K562 (cell line): ENCODE measurements around the gene LPIN2. TPM values are rescaled to one million over a fixed set of nuclear protein-coding genes. Genes with fewer than 3 reads are reported as not detected.

Source experiments
- ATAC-seq: fragments of 200-7000 bp; cut with Tn5 transposase; 3 replicates; pipeline ENCODE4 v1.9.1; 2020; ENCODE audit warnings: moderate library complexity
- BruUV-seq: library from RNA; stranded (reverse); fragments of 400-500 nt; replicated peaks from 2 replicates; lab custom pipeline; 2021; lab: Mats Ljungman, UMichigan
- CTCF ChIA-PET: fragments of 300-600 bp; formaldehyde crosslinking; extraction: SDS; loops from one replicate; lab custom pipeline; 2021; ENCODE audit warnings: low intra/inter-chr PET ratio; lab: Yijun Ruan, JAX
- POLR2A ChIA-PET: fragments of 300-600, 350-650 bp; sonication (Branson Sonifier 250); formaldehyde crosslinking; extraction: SDS; loops from one replicate; lab custom pipeline; 2021; ENCODE audit warnings: antibody characterized with exemption, inconsistent platforms; lab: Yijun Ruan, JAX
- DNase-seq, 4 experiments: peaks; one replicate each; pipeline versions ENCODE4 v3.0.0 to v3.0.0-alpha.2; 2011 to 2018; ENCODE audit warnings: low spot score in 3 of 4, mixed read lengths in 3 of 4; ENCODE audit errors: extremely low read depth in 1 of 4
- FAIRE-seq: peaks from 2 replicates; lab custom pipeline; 2011; peaks lifted over from hg19 to GRCh38; lab: Jason Lieb, UNC
- H2AFZ ChIP-seq: 2 replicates; pipeline ENCODE4 v1.6.0; 2011; ENCODE audit warnings: low read depth, low read length, control low read depth, inconsistent platforms
- H3K27ac ChIP-seq: fragments of 200-600 bp; 3 replicates; pipeline ENCODE4 v1.8.0; 2011; ENCODE audit warnings: low read depth, mild to moderate bottlenecking, control low read depth, inconsistent platforms, low read length, moderate library complexity, mixed read lengths; ENCODE audit errors: extremely low read depth
- H3K27me3 ChIP-seq, 2 experiments: fragments of 300-600 bp in 1 of 2; 2 replicates in 1 of 2; 3 replicates in 1 of 2; pipeline versions ENCODE4 v1.6.0 to v1.8.0; 2011; ENCODE audit warnings: inconsistent platforms in 2 of 2, low read length in 2 of 2, mild to moderate bottlenecking in 1 of 2, mixed read lengths in 1 of 2, moderate library complexity in 1 of 2; ENCODE audit not compliant: control insufficient read depth in 2 of 2, insufficient read depth in 2 of 2
- H3K36me3 ChIP-seq: fragments of 300-600 bp; 3 replicates; pipeline ENCODE4 v1.8.0; 2011; ENCODE audit warnings: mild to moderate bottlenecking, low read length, inconsistent platforms; ENCODE audit not compliant: control insufficient read depth, insufficient read depth
- H3K4me1 ChIP-seq, 2 experiments: fragments of 200-600 bp in 1 of 2; replicated peaks in 1 of 2; 2 replicates in 1 of 2; 3 replicates in 1 of 2; pipeline versions ENCODE4 v1.5.1 to v1.8.0; 2011; ENCODE audit warnings: inconsistent platforms in 2 of 2, low read length in 2 of 2, mild to moderate bottlenecking in 1 of 2, mixed read lengths in 1 of 2, moderate library complexity in 1 of 2; ENCODE audit not compliant: control insufficient read depth in 2 of 2, insufficient read depth in 2 of 2
- H3K4me2 ChIP-seq: 2 replicates; pipeline ENCODE4 v1.6.1; 2011; ENCODE audit warnings: low read length, control low read depth, inconsistent platforms, mixed read lengths; ENCODE audit not compliant: insufficient read depth
- H3K4me3 ChIP-seq: fragments of 200-600 bp; sonication (generic), shearing (Covaris generic); 2 replicates; pipeline ENCODE4 v1.5.1; 2016; ENCODE audit warnings: control low read depth, inconsistent platforms
- H3K79me2 ChIP-seq: fragments of 200-600 bp; 3 replicates; pipeline ENCODE4 v1.8.0; 2011; ENCODE audit warnings: low read length, inconsistent platforms; ENCODE audit not compliant: control insufficient read depth, insufficient read depth
- H3K9ac ChIP-seq, 2 experiments: 2 replicates each; pipeline versions ENCODE4 v1.6.0 to v1.6.1; 2011; ENCODE audit warnings: low read depth in 2 of 2, low read length in 2 of 2, control low read depth in 1 of 2, inconsistent platforms in 1 of 2, mild to moderate bottlenecking in 1 of 2, mixed read lengths in 1 of 2; ENCODE audit not compliant: insufficient read depth in 1 of 2
- H3K9me1 ChIP-seq: one replicate; pipeline ENCODE4 v1.6.0; 2011; ENCODE audit warnings: inconsistent platforms, mild to moderate bottlenecking, low read length, moderate library complexity; ENCODE audit not compliant: control insufficient read depth, insufficient read depth
- H3K9me3 ChIP-seq: replicated peaks from 2 replicates; pipeline ENCODE4 v1.5.1; 2011; ENCODE audit warnings: low read depth, low read length, inconsistent platforms; ENCODE audit not compliant: control insufficient read depth, insufficient read depth
- H4K20me1 ChIP-seq: replicated peaks from 2 replicates; pipeline ENCODE4 v1.6.1; 2011; ENCODE audit warnings: low read length, inconsistent platforms, mixed read lengths; ENCODE audit not compliant: control insufficient read depth, insufficient read depth
- CBX1 ChIP-seq: sonication (generic); IDR thresholded peaks from 2 replicates; pipeline ENCODE4 v1.6.1; 2016; ENCODE audit warnings: antibody characterized with exemption, low read depth, mild to moderate bottlenecking
- FOXA3 ChIP-seq, 2 experiments: fragments of 450-650 bp in 1 of 2; sonication (generic) in 1 of 2; formaldehyde crosslinking; IDR thresholded peaks in 1 of 2; conservative IDR thresholded peaks in 1 of 2; 2 replicates each; pipeline versions ENCODE4 v1.4.0 to v1.8.0; 2020 to 2022; ENCODE audit warnings: mild to moderate bottlenecking in 2 of 2, missing genetic modification reagents in 1 of 2
- GATAD2B ChIP-seq: fragments of 450-650 bp; IDR thresholded peaks from 2 replicates; pipeline ENCODE4 v1.6.1; 2017; ENCODE audit warnings: mild to moderate bottlenecking, borderline replicate concordance
- HLTF ChIP-seq: fragments of 450-650 bp; IDR thresholded peaks from 2 replicates; pipeline ENCODE4 v1.6.1; 2016
- MXI1 ChIP-seq: IDR thresholded peaks from 2 replicates; pipeline ENCODE4 v1.6.1; 2011; ENCODE audit warnings: low read depth, mild to moderate bottlenecking, improper control_type of control experiment, low read length
- NCOA1 ChIP-seq: fragments of 450-650 bp; IDR thresholded peaks from 2 replicates; pipeline ENCODE4 v1.6.1; 2016; ENCODE audit warnings: low read depth
- NFE2L1 ChIP-seq: fragments of 450-650 bp; IDR thresholded peaks from 2 replicates; pipeline ENCODE4 v1.6.1; 2016; ENCODE audit warnings: missing genetic modification characterization, low read depth, mild to moderate bottlenecking, missing compliant biosample characterization, moderate library complexity, borderline replicate concordance
- PATZ1 ChIP-seq: fragments of 250-450 bp; sonication (Bioruptor Pico); IDR thresholded peaks from 2 replicates; pipeline ENCODE4 v1.5.0; 2020; ENCODE audit warnings: mild to moderate bottlenecking, borderline replicate concordance
- POLR2B ChIP-seq: fragments of 450-650 bp; IDR thresholded peaks from 2 replicates; pipeline ENCODE4 v1.6.1; 2018; ENCODE audit warnings: low read depth; ENCODE audit not compliant: partially characterized antibody
- RBM22 ChIP-seq: fragments of 200-400 bp; formaldehyde crosslinking; IDR thresholded peaks from 2 replicates; pipeline ENCODE4 v1.6.1; 2018; ENCODE audit warnings: low read length, low read depth; ENCODE audit not compliant: poor library complexity, severe bottlenecking
- RBM34 ChIP-seq: fragments of 200-400 bp; formaldehyde crosslinking; IDR thresholded peaks from 2 replicates; pipeline ENCODE4 v1.6.1; 2018; ENCODE audit warnings: low read length, borderline replicate concordance; ENCODE audit not compliant: insufficient read depth
- SMARCA5 ChIP-seq: fragments of 450-650 bp; IDR thresholded peaks from 2 replicates; pipeline ENCODE4 v1.6.1; 2016
- ZBTB1 ChIP-seq: sonication (generic); formaldehyde crosslinking; IDR thresholded peaks from 2 replicates; pipeline ENCODE4 v1.8.1; 2023; ENCODE audit warnings: missing genetic modification reagents, low read depth, mild to moderate bottlenecking, borderline replicate concordance
- ZNF197 ChIP-seq: fragments of 200-800 bp; sonication (Bioruptor generic); IDR thresholded peaks from 2 replicates; pipeline ENCODE4 v1.6.1; 2016; ENCODE audit warnings: low read depth, missing genetic modification characterization, missing compliant biosample characterization
- ZNF717 ChIP-seq: fragments of 250-450 bp; sonication (Bioruptor Pico); IDR thresholded peaks from 2 replicates; pipeline ENCODE4 v1.5.0; 2021
- WGBS: fragments of 100-300 bp; shearing (Covaris generic); methylation state at CpG from one replicate; pipeline ENCODE4 v1.1.6; 2016; ENCODE audit warnings: low coverage, mixed read lengths; ENCODE audit not compliant: insufficient coverage; ENCODE audit errors: missing lambda C conversion rate; 5-methylcytosine and 5-hydroxymethylcytosine counted together
- in situ Hi-C: fragments of 300-500 bp; cut with MboI; formaldehyde crosslinking; loops from 4 replicates; pipeline ENCODE4 v1.15.0; 2018; ENCODE audit warnings: inconsistent platforms, mixed read lengths
- intact Hi-C: fragments of 100-400 bp; cut with micrococcal nuclease; formaldehyde crosslinking; loops from 2 replicates; pipeline ENCODE4 v1.14.2; 2022
- polyA plus RNA-seq, 8 experiments: library from polyadenylated mRNA; depleted of rRNA in 4 of 8; stranded (reverse) in 5 of 8; unstranded in 3 of 8; fragments of >200 nt; fragmentation: Nextera tagmentation in 2 of 8; fragmentation: Illumina TruSeq in 1 of 8; extraction: Ambion mirVana in 2 of 8; extraction: Trizol in 1 of 8; gene quantifications; 2 replicates each; pipeline versions ENCODE4 v1.2.1 to v1.2.3, GENCODE V29; 2011 to 2014; ENCODE audit warnings: inconsistent platforms in 1 of 8, missing spikeins in 1 of 8
- total RNA-seq, 7 experiments: library from RNA; depleted of rRNA in 6 of 7; stranded (reverse); fragments of >200 nt in 6 of 7; fragmentation: Illumina TruSeq in 2 of 7; extraction: Trizol in 2 of 7; gene quantifications; 2 replicates each; pipeline versions ENCODE4 v1.2.1 to v1.2.3, GENCODE V29; 2011 to 2021; ENCODE audit warnings: low replicate concordance in 1 of 7
- TF ChIP-seq, protein P1 (sequence below): fragments of 250-450 bp; sonication (Bioruptor Pico); IDR thresholded peaks from 2 replicates; pipeline ENCODE4 v1.5.1; 2021; ENCODE audit warnings: mild to moderate bottlenecking

Gene LPIN2
- total and polyA plus RNA-seq, 9 of the 15 experiments (the other 6 are each of a cell fraction or from before 2014, with no cell fraction given): 5.2 to 34.8 (median 24.6) TPM

GRCh38 chr18:3055186-3055728 is 42.3 kb upstream of the LPIN2 start:
- 27% methylated on average over 4 of the region's 4 CpGs for WGBS
- intact Hi-C loops: no loop called here
- DNase-seq: no peak
- no peak overlapping the region for H3K9ac ChIP-seq
- POLR2A ChIA-PET: interaction anchor here (0.8 to 1.9 kb wide), 6 partner anchors 8 to 191 kb away, joined by 3 to 8 read pairs (median 3); no protein-coding TSS in a partner anchor
- no peaks in the 10 kb centered on the region for H3K79me2 ChIP-seq
- H2AFZ ChIP-seq: no peak overlapping the region
- no peaks in the 10 kb centered on the region; a peak in 1 of 5 replicates for H3K4me1 ChIP-seq
- H3K36me3 ChIP-seq: no peaks in the 10 kb centered on the region
- H3K27ac ChIP-seq: no peak overlapping the region
- in situ Hi-C loops: no loop called here
- no peaks in the 10 kb centered on the region; the same call in 1 of the 2 replicates for H3K9me3 ChIP-seq
- no peaks in the 10 kb centered on the region for H3K27me3 ChIP-seq
- no peak for FAIRE-seq
- H3K9me1 ChIP-seq: no peaks in the 10 kb centered on the region
- no peak overlapping the region for H3K4me3 ChIP-seq
- TF ChIP-seq GATAD2B (no peak), NCOA1 (no peak), SMARCA5 (no peak), RBM34 (no peak), FOXA3 (CRISPR knock-in tag; conservative IDR thresholded peaks at IDR 0.05 in 1 of 2, IDR thresholded peaks at IDR 0.05 in 1 of 2) (no peak), ZNF197 (no peak), CBX1 (no peak), RBM22 (no peak), HLTF (no peak), POLR2B (no peak), ZBTB1 (no peak), ZNF717 (CRISPR knock-in tag) (no peak), MXI1 (no peak), NFE2L1 (tag) (no peak), PATZ1 (CRISPR knock-in tag) (no peak)
- TF ChIP-seq, protein P1, sequence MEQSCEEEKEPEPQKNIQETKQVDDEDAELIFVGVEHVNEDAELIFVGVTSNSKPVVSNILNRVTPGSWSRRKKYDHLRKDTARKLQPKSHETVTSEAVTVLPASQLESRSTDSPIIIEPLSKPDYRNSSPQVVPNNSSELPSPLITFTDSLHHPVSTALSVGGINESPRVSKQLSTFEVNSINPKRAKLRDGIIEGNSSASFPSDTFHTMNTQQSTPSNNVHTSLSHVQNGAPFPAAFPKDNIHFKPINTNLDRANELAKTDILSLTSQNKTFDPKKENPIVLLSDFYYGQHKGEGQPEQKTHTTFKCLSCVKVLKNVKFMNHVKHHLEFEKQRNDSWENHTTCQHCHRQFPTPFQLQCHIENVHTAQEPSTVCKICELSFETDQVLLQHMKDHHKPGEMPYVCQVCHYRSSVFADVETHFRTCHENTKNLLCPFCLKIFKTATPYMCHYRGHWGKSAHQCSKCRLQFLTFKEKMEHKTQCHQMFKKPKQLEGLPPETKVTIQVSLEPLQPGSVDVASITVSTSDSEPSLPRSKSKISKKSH (CRISPR knock-in tag): no peak
- TF ChIP-seq, all 486 proteins: peak for 0
- no peaks in the 10 kb centered on the region for H4K20me1 ChIP-seq
- ATAC-seq: no peak
- CTCF ChIA-PET: no interaction called here
- no TSS peak for BruUV-seq
- no peak overlapping the region for H3K4me2 ChIP-seq
